GM13977 (cell line): ENCODE measurements around the gene GALE.

Source experiments
- DNase-seq: peaks from one replicate; pipeline ENCODE4 v3.0.0; 2012; ENCODE audit warnings: low spot score
- in situ Hi-C: fragments of 300-500 bp; cut with MboI; formaldehyde crosslinking; loops from one replicate; pipeline ENCODE4 v1.12.0; 2022; ENCODE audit warnings: low sequenced_read_pairs, low pct_unique_long_range_greater_than_20kb, mixed read lengths, inconsistent platforms; ENCODE audit not compliant: unreplicated experiment
- TF ChIP-seq, protein P1 (sequence below): IDR thresholded peaks from 2 replicates; pipeline ENCODE4 v1.5.1; 2012; ENCODE audit warnings: mild to moderate bottlenecking, control low read depth; ENCODE audit not compliant: insufficient read depth; ENCODE audit errors: extremely low read depth, missing control alignments

Gene GALE

GRCh38 chr1:23810818-23811540 lies 10.4 kb upstream of the GALE start:
- peak; percentile 70 for DNase-seq
- TF ChIP-seq, protein P1, sequence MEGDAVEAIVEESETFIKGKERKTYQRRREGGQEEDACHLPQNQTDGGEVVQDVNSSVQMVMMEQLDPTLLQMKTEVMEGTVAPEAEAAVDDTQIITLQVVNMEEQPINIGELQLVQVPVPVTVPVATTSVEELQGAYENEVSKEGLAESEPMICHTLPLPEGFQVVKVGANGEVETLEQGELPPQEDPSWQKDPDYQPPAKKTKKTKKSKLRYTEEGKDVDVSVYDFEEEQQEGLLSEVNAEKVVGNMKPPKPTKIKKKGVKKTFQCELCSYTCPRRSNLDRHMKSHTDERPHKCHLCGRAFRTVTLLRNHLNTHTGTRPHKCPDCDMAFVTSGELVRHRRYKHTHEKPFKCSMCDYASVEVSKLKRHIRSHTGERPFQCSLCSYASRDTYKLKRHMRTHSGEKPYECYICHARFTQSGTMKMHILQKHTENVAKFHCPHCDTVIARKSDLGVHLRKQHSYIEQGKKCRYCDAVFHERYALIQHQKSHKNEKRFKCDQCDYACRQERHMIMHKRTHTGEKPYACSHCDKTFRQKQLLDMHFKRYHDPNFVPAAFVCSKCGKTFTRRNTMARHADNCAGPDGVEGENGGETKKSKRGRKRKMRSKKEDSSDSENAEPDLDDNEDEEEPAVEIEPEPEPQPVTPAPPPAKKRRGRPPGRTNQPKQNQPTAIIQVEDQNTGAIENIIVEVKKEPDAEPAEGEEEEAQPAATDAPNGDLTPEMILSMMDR: peak; percentile 90
- in situ Hi-C loops: no loop called here

- peak; percentile 84 for DNase-seq
- TF ChIP-seq, protein P1: peak; percentile 98
- in situ Hi-C loops: loop anchor here (5.0 kb wide), 1 partner anchor 108 kb away; no protein-coding TSS in a partner anchor
Observed at GRCh38 chr1:23809751-23810171, 9.2 kb upstream of the GALE start.

DNA sequence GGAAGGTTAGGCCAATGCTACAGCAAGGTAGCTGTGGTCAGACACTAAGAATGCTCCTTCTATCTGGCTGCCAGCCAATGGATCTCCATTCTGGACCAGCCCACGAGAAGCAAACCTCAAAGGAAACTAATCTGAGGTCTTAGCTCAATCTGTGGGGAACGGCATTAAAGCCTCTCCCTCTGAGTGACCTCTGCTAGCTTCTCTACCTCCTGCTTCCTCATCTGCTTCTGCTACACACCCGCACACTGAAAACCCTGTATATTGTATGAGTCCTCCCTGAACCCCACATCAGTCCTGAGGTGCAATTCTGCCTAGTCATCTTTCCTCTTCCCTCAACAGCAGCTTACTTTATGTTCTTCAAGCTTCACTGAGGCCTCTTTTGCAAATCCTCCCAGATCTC lies 6.9 kb upstream of the GALE start:
- no peak for DNase-seq
- in situ Hi-C loops: loop anchor here (5.0 kb wide), 1 partner anchor 110 kb away; no protein-coding TSS in a partner anchor
- TF ChIP-seq, protein P1: no peak

DNA sequence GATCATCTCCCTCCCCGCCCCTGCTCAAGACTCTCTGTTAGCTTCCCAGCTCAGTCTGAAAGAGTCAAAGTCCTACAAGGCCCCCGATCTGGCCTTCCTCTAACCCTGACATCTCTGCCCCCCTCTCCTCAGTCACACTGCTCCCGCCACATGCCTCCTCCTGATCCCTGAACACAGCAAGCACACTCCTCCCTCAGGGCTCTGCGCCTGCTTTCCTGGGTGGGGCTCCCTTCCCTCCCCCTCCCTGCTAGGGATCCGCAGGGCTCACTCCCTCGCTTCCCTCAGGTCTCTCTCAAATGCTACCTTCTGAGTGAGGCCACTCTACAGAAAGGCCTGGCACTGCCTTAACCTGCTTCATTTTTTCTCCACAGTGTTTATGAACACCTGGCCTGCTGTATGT lies 5.7 kb upstream of the GALE start:
- in situ Hi-C loops: loop anchor here (5.0 kb wide), 1 partner anchor 111 kb away; no protein-coding TSS in a partner anchor
- TF ChIP-seq, protein P1: no peak
- DNase-seq: no peak

- no peak for DNase-seq
- TF ChIP-seq, protein P1: no peak
- in situ Hi-C loops: loop anchor here (5.0 kb wide), 1 partner anchor 112 kb away; no protein-coding TSS in a partner anchor
Observed at GRCh38 chr1:23805025-23805424, 4.5 kb upstream of the GALE start.

GRCh38 chr1:23804183-23804835 lies 3.8 kb upstream of the GALE start:
- in situ Hi-C loops: no loop called here
- no peak for DNase-seq

More at GRCh38 chr1:23804183-23804835, 3.8 kb upstream of the GALE start:
- TF ChIP-seq, protein P1: no peak
